ENCODE data around the gene EPB41L4B.

DNA sequence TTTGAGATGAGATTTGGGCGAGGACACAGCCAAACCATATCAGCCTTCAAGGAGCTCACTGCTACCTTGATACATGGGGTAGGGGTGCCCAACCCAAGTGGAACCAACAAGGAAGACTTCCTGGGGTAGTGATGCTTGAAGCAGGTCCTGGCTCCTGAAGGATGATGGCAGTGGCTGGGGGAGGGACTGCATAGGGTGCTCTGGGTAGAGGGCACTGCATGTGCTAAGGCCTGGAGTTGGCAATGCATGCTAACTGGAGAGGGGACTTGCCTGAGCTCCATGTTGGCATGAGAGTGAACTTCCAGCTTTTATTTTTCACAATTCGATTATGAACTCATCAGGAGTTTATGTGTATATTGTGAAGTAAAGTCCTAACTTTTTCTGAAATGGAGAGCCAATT is 95.2 kb downstream of the EPB41L4B start:
- no peak for TF ChIP-seq POLR2A (IDR thresholded peaks at IDR 0.05; ENCODE audit: low read depth, low read length)
- TF ChIP-seq CTCF (conservative IDR thresholded peaks at IDR 0.05; ENCODE audit: low read depth, low read length), result no peak
- TF ChIP-seq CEBPB (IDR thresholded peaks at IDR 0.05; ENCODE audit: low read depth, low read length), result no peak
- TF ChIP-seq BHLHE40 (IDR thresholded peaks at IDR 0.05; ENCODE audit: low read depth, low read length), result no peak
- no peak for TF ChIP-seq USF2 (IDR thresholded peaks at IDR 0.05; ENCODE audit: low read depth, low read length)
- no peak for TF ChIP-seq SMC3 (IDR thresholded peaks at IDR 0.05; ENCODE audit: low read depth, low read length)
- TF ChIP-seq FOS (IDR thresholded peaks at IDR 0.05; ENCODE audit: low read depth, low read length), result no peak
- no peak for TF ChIP-seq RCOR1 (IDR thresholded peaks at IDR 0.05; ENCODE audit: insufficient replicate concordance, low read length)
- no peak for TF ChIP-seq NFE2L2 (IDR thresholded peaks at IDR 0.05; ENCODE audit: low read depth, low read length)
- no peak for TF ChIP-seq RFX5 (IDR thresholded peaks at IDR 0.05; ENCODE audit: low read depth, low read length)
- TF ChIP-seq ELK1 (IDR thresholded peaks at IDR 0.05; ENCODE audit: borderline replicate concordance, low read depth, low read length), result no peak
- no peak for TF ChIP-seq RAD21 (IDR thresholded peaks at IDR 0.05; ENCODE audit: low read length)
- TF ChIP-seq CHD1 (IDR thresholded peaks at IDR 0.05; ENCODE audit: low read depth, low read length), result no peak
- no peak for TF ChIP-seq MXI1 (IDR thresholded peaks at IDR 0.05; ENCODE audit: borderline replicate concordance, low read depth, low read length)

Data from IMR-90 (cell line).